HEK293 (cell line): ENCODE measurements around the gene TTLL11.

Source experiments
- CTCF ChIA-PET: fragments of 350-600 bp; formaldehyde crosslinking; extraction: SDS; loops from one replicate; lab custom pipeline; 2021; ENCODE audit warnings: antibody characterized with exemption; lab: Yijun Ruan, JAX
- POLR2A ChIA-PET: fragments of 300-600 bp; formaldehyde crosslinking; extraction: SDS; loops from one replicate; lab custom pipeline; 2020; ENCODE audit warnings: antibody characterized with exemption, inconsistent platforms; lab: Yijun Ruan, JAX
- H3K27ac ChIP-seq: fragments of 200-500 bp; sonication (Bioruptor generic); 2 replicates; pipeline ENCODE4 v1.5.1; 2014; ENCODE audit warnings: low read depth, low read length, control low read depth, inconsistent platforms; ENCODE audit errors: extremely low read depth
- H3K36me3 ChIP-seq, 2 experiments: fragments of 200-500 bp in 1 of 2; sonication (Bioruptor generic) in 1 of 2; 1 replicate in 1 of 2; 2 replicates in 1 of 2; pipeline ENCODE4 v1.5.1; 2014 to 2017; ENCODE audit warnings: inconsistent platforms in 2 of 2, low read length in 2 of 2; ENCODE audit not compliant: control insufficient read depth in 2 of 2, insufficient read depth in 1 of 2
- H3K4me1 ChIP-seq: fragments of 200-500 bp; sonication (Bioruptor generic); 2 replicates; pipeline ENCODE4 v1.5.1; 2014; ENCODE audit warnings: mild to moderate bottlenecking, low read length, inconsistent platforms; ENCODE audit not compliant: control insufficient read depth, insufficient read depth
- H3K4me3 ChIP-seq: 2 replicates; pipeline ENCODE4 v1.5.1; 2011; ENCODE audit warnings: low read depth, mild to moderate bottlenecking, control low read depth, low read length, moderate library complexity
- H3K9me3 ChIP-seq: fragments of 200-500 bp; sonication (Bioruptor generic); 2 replicates; pipeline ENCODE4 v1.5.1; 2014; ENCODE audit warnings: low read depth, low read length, inconsistent platforms; ENCODE audit not compliant: control insufficient read depth, insufficient read depth
- BCL11B ChIP-seq: fragments of 450-650 bp; formaldehyde crosslinking; IDR thresholded peaks from 2 replicates; pipeline ENCODE4 v1.5.1; 2016; ENCODE audit warnings: low read depth, missing biosample characterization, missing genetic modification characterization
- GLI4 ChIP-seq: fragments of 450-650 bp; formaldehyde crosslinking; IDR thresholded peaks from 2 replicates; pipeline ENCODE4 v1.5.1; 2016; ENCODE audit warnings: missing biosample characterization, missing genetic modification characterization
- INSM2 ChIP-seq: fragments of 450-650 bp; formaldehyde crosslinking; IDR thresholded peaks from 2 replicates; pipeline ENCODE4 v1.5.1; 2016; ENCODE audit warnings: missing biosample characterization, missing genetic modification characterization
- KLF16 ChIP-seq: fragments of 450-650 bp; formaldehyde crosslinking; IDR thresholded peaks from 2 replicates; pipeline ENCODE4 v1.5.1; 2017; ENCODE audit warnings: missing biosample characterization, missing genetic modification characterization
- OVOL3 ChIP-seq: fragments of 450-650 bp; formaldehyde crosslinking; IDR thresholded peaks from 2 replicates; pipeline ENCODE4 v1.5.1; 2016; ENCODE audit warnings: missing biosample characterization, missing genetic modification characterization
- PRDM1 ChIP-seq: fragments of 450-650 bp; formaldehyde crosslinking; IDR thresholded peaks from 2 replicates; pipeline ENCODE4; 2016; ENCODE audit warnings: missing biosample characterization, missing genetic modification characterization
- SETDB1 ChIP-seq: IDR thresholded peaks from one replicate; pipeline ENCODE4 v1.6.1; 2017; ENCODE audit warnings: mild to moderate bottlenecking, low read length, moderate library complexity, mixed read lengths; ENCODE audit not compliant: insufficient read length
- SP3 ChIP-seq: fragments of 450-650 bp; formaldehyde crosslinking; IDR thresholded peaks from 2 replicates; pipeline ENCODE4 v1.5.1; 2016; ENCODE audit warnings: missing biosample characterization, missing genetic modification characterization
- YY2 ChIP-seq: fragments of 450-650 bp; formaldehyde crosslinking; IDR thresholded peaks from 2 replicates; pipeline ENCODE4 v1.5.1; 2016; ENCODE audit warnings: missing biosample characterization, missing genetic modification characterization
- ZBTB1 ChIP-seq: fragments of 450-650 bp; formaldehyde crosslinking; IDR thresholded peaks from 2 replicates; pipeline ENCODE4 v1.5.1; 2016; ENCODE audit warnings: missing biosample characterization, missing genetic modification characterization
- ZBTB10 ChIP-seq: fragments of 450-650 bp; formaldehyde crosslinking; IDR thresholded peaks from 2 replicates; pipeline ENCODE4 v1.5.1; 2016; ENCODE audit warnings: missing biosample characterization, missing genetic modification characterization
- ZNF157 ChIP-seq: fragments of 450-650 bp; formaldehyde crosslinking; IDR thresholded peaks from 2 replicates; pipeline ENCODE4 v1.5.1; 2016; ENCODE audit warnings: missing biosample characterization, missing genetic modification characterization
- ZNF324 ChIP-seq: fragments of 450-650 bp; formaldehyde crosslinking; IDR thresholded peaks from 2 replicates; pipeline ENCODE4 v1.5.1; 2016; ENCODE audit warnings: missing biosample characterization, missing genetic modification characterization
- ZNF366 ChIP-seq: fragments of 450-650 bp; formaldehyde crosslinking; conservative IDR thresholded peaks from 2 replicates; pipeline ENCODE4 v1.5.1; 2016; ENCODE audit warnings: missing biosample characterization, missing genetic modification characterization
- ZNF423 ChIP-seq: fragments of 450-650 bp; formaldehyde crosslinking; IDR thresholded peaks from 2 replicates; pipeline ENCODE4 v1.5.1; 2016; ENCODE audit warnings: missing biosample characterization, missing genetic modification characterization
- ZNF426 ChIP-seq: fragments of 450-650 bp; formaldehyde crosslinking; IDR thresholded peaks from 2 replicates; pipeline ENCODE4 v1.5.1; 2017; ENCODE audit warnings: missing biosample characterization, missing genetic modification characterization, mild to moderate bottlenecking, inconsistent platforms, moderate library complexity
- ZNF658 ChIP-seq: fragments of 450-650 bp; formaldehyde crosslinking; IDR thresholded peaks from 2 replicates; pipeline ENCODE4; 2016; ENCODE audit warnings: missing biosample characterization, missing genetic modification characterization
- ZNF670 ChIP-seq: fragments of 450-650 bp; formaldehyde crosslinking; IDR thresholded peaks from 2 replicates; pipeline ENCODE4 v1.5.1; 2016; ENCODE audit warnings: missing biosample characterization, missing genetic modification characterization, low read depth
- ZNF830 ChIP-seq: fragments of 450-650 bp; IDR thresholded peaks from 2 replicates; pipeline ENCODE4 v1.5.0; 2018; ENCODE audit warnings: missing biosample characterization, missing genetic modification characterization, low read depth, mild to moderate bottlenecking, moderate library complexity
- ZSCAN16 ChIP-seq: fragments of 450-650 bp; formaldehyde crosslinking; IDR thresholded peaks from 2 replicates; pipeline ENCODE4 v1.5.1; 2016; ENCODE audit warnings: missing biosample characterization, missing genetic modification characterization
- TF ChIP-seq, protein P1 (sequence below): fragments of 450-650 bp; formaldehyde crosslinking; IDR thresholded peaks from 2 replicates; pipeline ENCODE4 v1.5.1; 2016; ENCODE audit warnings: missing biosample characterization, missing genetic modification characterization

TTLL11 gene

GRCh38 chr9:121849554-121849953 is 243.6 kb downstream of the TTLL11 start:
- POLR2A ChIA-PET: no interaction called here
- Histone ChIP-seq H3K27ac (no peak overlapping the region), H3K4me3 (no peak overlapping the region), H3K4me1 (no peaks in the 10 kb centered on the region), H3K36me3 (no peaks in the 10 kb centered on the region), H3K9me3 (no peaks in the 10 kb centered on the region)
- CTCF ChIA-PET: no interaction called here
- TF ChIP-seq OVOL3 (tag by site-specific recombination): no peak
- no peak for TF ChIP-seq GLI4 (tag by site-specific recombination)
- no peak for TF ChIP-seq KLF16 (tag by site-specific recombination)
- TF ChIP-seq ZNF366 (tag by site-specific recombination): no peak
- no peak for TF ChIP-seq INSM2 (tag by site-specific recombination)
- no peak for TF ChIP-seq PRDM1 (tag by site-specific recombination)
- TF ChIP-seq ZSCAN16 (tag by site-specific recombination): no peak
- TF ChIP-seq ZNF157: no peak
- TF ChIP-seq ZNF658 (tag by site-specific recombination): no peak
- no peak for TF ChIP-seq ZBTB10 (tag by site-specific recombination)
- TF ChIP-seq ZNF830: no peak
- TF ChIP-seq ZBTB1 (tag by site-specific recombination): no peak
- no peak for TF ChIP-seq YY2 (tag by site-specific recombination)
- TF ChIP-seq, protein P1, sequence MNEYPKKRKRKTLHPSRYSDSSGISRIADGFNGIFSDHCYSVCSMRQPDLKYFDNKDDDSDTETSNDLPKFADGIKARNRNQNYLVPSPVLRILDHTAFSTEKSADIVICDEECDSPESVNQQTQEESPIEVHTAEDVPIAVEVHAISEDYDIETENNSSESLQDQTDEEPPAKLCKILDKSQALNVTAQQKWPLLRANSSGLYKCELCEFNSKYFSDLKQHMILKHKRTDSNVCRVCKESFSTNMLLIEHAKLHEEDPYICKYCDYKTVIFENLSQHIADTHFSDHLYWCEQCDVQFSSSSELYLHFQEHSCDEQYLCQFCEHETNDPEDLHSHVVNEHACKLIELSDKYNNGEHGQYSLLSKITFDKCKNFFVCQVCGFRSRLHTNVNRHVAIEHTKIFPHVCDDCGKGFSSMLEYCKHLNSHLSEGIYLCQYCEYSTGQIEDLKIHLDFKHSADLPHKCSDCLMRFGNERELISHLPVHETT (tag by site-specific recombination): no peak
- TF ChIP-seq ZNF426 (tag by site-specific recombination): no peak
- TF ChIP-seq SP3 (tag by site-specific recombination): no peak
- TF ChIP-seq ZNF670 (tag by site-specific recombination): no peak
- TF ChIP-seq BCL11B (tag by site-specific recombination): no peak
- TF ChIP-seq ZNF324: no peak

GRCh38 chr9:121844562-121844961 is 248.5 kb downstream of the TTLL11 start:
- Histone ChIP-seq H3K4me1 (no peaks in the 10 kb centered on the region), H3K9me3 (no peaks in the 10 kb centered on the region), H3K36me3 (no peaks in the 10 kb centered on the region), H3K4me3 (no peak overlapping the region), H3K27ac (no peak overlapping the region)
- TF ChIP-seq ZNF423 (no peak), SETDB1 (peak; percentile 49)
- CTCF ChIA-PET: no interaction called here
- POLR2A ChIA-PET: no interaction called here
